ENCODE results near the gene SAMD11.

Gene SAMD11

GRCh38 chr1:905071-905749, 18.5 kb upstream of the SAMD11 start:
- in situ Hi-C loops (cut with MboI; ENCODE audit: low sequenced_read_pairs) = no loop called here

GRCh38 chr1:905811-906599, 17.7 kb upstream of the SAMD11 start:
- in situ Hi-C loops (cut with MboI; ENCODE audit: low sequenced_read_pairs) = no loop called here

- in situ Hi-C loops (cut with MboI; ENCODE audit: low sequenced_read_pairs) = no loop called here
These were observed 16.9 kb upstream of the SAMD11 start for GRCh38 chr1:906600-907420.

GRCh38 chr1:907611-908451, 15.9 kb upstream of the SAMD11 start:
- in situ Hi-C loops (cut with MboI; ENCODE audit: low sequenced_read_pairs) = no loop called here

GRCh38 chr1:908661-909060, 15.1 kb upstream of the SAMD11 start:
- in situ Hi-C loops (cut with MboI; ENCODE audit: low sequenced_read_pairs) = no loop called here

GRCh38 chr1:909861-910310, 13.8 kb upstream of the SAMD11 start:
- in situ Hi-C loops (cut with MboI; ENCODE audit: low sequenced_read_pairs) = no loop called here

- in situ Hi-C loops (cut with MboI; ENCODE audit: low sequenced_read_pairs) = no loop called here
These were observed 13.3 kb upstream of the SAMD11 start for GRCh38 chr1:910311-910880.

- in situ Hi-C loops (cut with MboI; ENCODE audit: low sequenced_read_pairs) = no loop called here
These were observed 12.6 kb upstream of the SAMD11 start for GRCh38 chr1:910881-911721.

GRCh38 chr1:911875-912739, 11.6 kb upstream of the SAMD11 start:
- in situ Hi-C loops (cut with MboI; ENCODE audit: low sequenced_read_pairs) = no loop called here

- in situ Hi-C loops (cut with MboI; ENCODE audit: low sequenced_read_pairs) = no loop called here
These were observed 10.9 kb upstream of the SAMD11 start for GRCh38 chr1:912740-913301.

GRCh38 chr1:913491-914130, 10.1 kb upstream of the SAMD11 start:
- in situ Hi-C loops (cut with MboI; ENCODE audit: low sequenced_read_pairs) = no loop called here

- in situ Hi-C loops (cut with MboI; ENCODE audit: low sequenced_read_pairs) = no loop called here
These were observed 9.4 kb upstream of the SAMD11 start for GRCh38 chr1:914131-914890.

- in situ Hi-C loops (cut with MboI; ENCODE audit: low sequenced_read_pairs) = no loop called here
These were observed 8.8 kb upstream of the SAMD11 start for GRCh38 chr1:914891-915280.

- in situ Hi-C loops (cut with MboI; ENCODE audit: low sequenced_read_pairs) = no loop called here
These were observed 8.2 kb upstream of the SAMD11 start for GRCh38 chr1:915295-916172.

GRCh38 chr1:916173-917075, 7.3 kb upstream of the SAMD11 start:
- in situ Hi-C loops (cut with MboI; ENCODE audit: low sequenced_read_pairs) = no loop called here
